ENCODE measurements around the gene FGD2. TPM values are rescaled to one million over a fixed set of nuclear protein-coding genes. Genes with fewer than 3 reads are reported as not detected.

The FGD2 gene
- under 0.01 TPM in 2 replicates for total RNA-seq

- no peak for TF ChIP-seq CTCF (IDR thresholded peaks at IDR 0.05; ENCODE audit: extremely low read depth, low read depth, low read length)
- Histone ChIP-seq H3K4me3 (ENCODE audit: insufficient read depth, low read length) (no peak within 1 kb of the TSS), H2AFZ (ENCODE audit: low read length) (peak within 1 kb of the TSS; percentile 68), H3K4me1 (ENCODE audit: insufficient read depth, low read length) (peaks cover 9% of the 10 kb centered on the region), H3K79me2 (ENCODE audit: insufficient read depth, low read length) (no peaks in the 10 kb centered on the region), H3K27ac (ENCODE audit: low read depth, low read length) (no peak within 1 kb of the TSS), H3K4me2 (ENCODE audit: insufficient read depth, low read length) (no peak within 1 kb of the TSS), H4K20me1 (ENCODE audit: insufficient read depth, low read length) (no peaks in the 10 kb centered on the region), H3K9me3 (ENCODE audit: low read depth, low read length) (no peaks in the 10 kb centered on the region), H3K36me3 (ENCODE audit: insufficient read depth, low read length) (no peaks in the 10 kb centered on the region), H3K27me3 (ENCODE audit: insufficient read depth, low read length) (peaks cover 10% of the 10 kb centered on the region)
- DNase-seq (ENCODE audit: insufficient read length, low spot score, missing footprints) = no peak
Measured at GRCh38 chr6:37005061-37005810, at the start of gene FGD2. Gene FGD2, plus strand, starts transcription at chr6:37005655. Its CDS starts 163 bp downstream, at chr6:37005818.

GRCh38 chr6:36955671-36956445 is 49.6 kb upstream of the FGD2 start:
- no peak overlapping the region for H3K4me3 ChIP-seq (ENCODE audit: insufficient read depth, low read length)

GRCh38 chr6:36956446-36956820 is 49.0 kb upstream of the FGD2 start:
- Histone ChIP-seq H3K4me1 (ENCODE audit: insufficient read depth, low read length) (peaks cover 10% of the 10 kb centered on the region), H3K79me2 (ENCODE audit: insufficient read depth, low read length) (no peaks in the 10 kb centered on the region), H2AFZ (ENCODE audit: low read length) (no peak overlapping the region), H3K9me3 (ENCODE audit: low read depth, low read length) (no peaks in the 10 kb centered on the region), H3K27me3 (ENCODE audit: insufficient read depth, low read length) (no peaks in the 10 kb centered on the region), H3K4me2 (ENCODE audit: insufficient read depth, low read length) (no peak overlapping the region), H3K4me3 (ENCODE audit: insufficient read depth, low read length) (no peak overlapping the region), H3K27ac (ENCODE audit: low read depth, low read length) (no peak overlapping the region), H3K36me3 (ENCODE audit: insufficient read depth, low read length) (no peaks in the 10 kb centered on the region), H4K20me1 (ENCODE audit: insufficient read depth, low read length) (no peaks in the 10 kb centered on the region)
- TF ChIP-seq CTCF (IDR thresholded peaks at IDR 0.05; ENCODE audit: extremely low read depth, low read depth, low read length) = no peak
- DNase-seq (ENCODE audit: insufficient read length, low spot score, missing footprints) = peak; percentile 65

More at GRCh38 chr6:36955671-36956445, 49.6 kb upstream of the FGD2 start:
- Histone ChIP-seq H3K27ac (ENCODE audit: low read depth, low read length) (no peak overlapping the region), H3K4me2 (ENCODE audit: insufficient read depth, low read length) (no peak overlapping the region), H3K9me3 (ENCODE audit: low read depth, low read length) (no peaks in the 10 kb centered on the region), H3K27me3 (ENCODE audit: insufficient read depth, low read length) (no peaks in the 10 kb centered on the region), H3K4me1 (ENCODE audit: insufficient read depth, low read length) (peaks cover 9% of the 10 kb centered on the region), H3K36me3 (ENCODE audit: insufficient read depth, low read length) (no peaks in the 10 kb centered on the region), H2AFZ (ENCODE audit: low read length) (no peak overlapping the region), H4K20me1 (ENCODE audit: insufficient read depth, low read length) (no peaks in the 10 kb centered on the region), H3K79me2 (ENCODE audit: insufficient read depth, low read length) (no peaks in the 10 kb centered on the region)
- DNase-seq (ENCODE audit: insufficient read length, low spot score, missing footprints) = peak; percentile 82
- TF ChIP-seq CTCF (IDR thresholded peaks at IDR 0.05; ENCODE audit: extremely low read depth, low read depth, low read length) = no peak

- Histone ChIP-seq H3K27ac (ENCODE audit: low read depth, low read length) (no peak overlapping the region), H3K36me3 (ENCODE audit: insufficient read depth, low read length) (no peaks in the 10 kb centered on the region), H4K20me1 (ENCODE audit: insufficient read depth, low read length) (no peaks in the 10 kb centered on the region), H3K4me1 (ENCODE audit: insufficient read depth, low read length) (peaks cover 10% of the 10 kb centered on the region), H3K4me2 (ENCODE audit: insufficient read depth, low read length) (no peak overlapping the region), H3K27me3 (ENCODE audit: insufficient read depth, low read length) (no peaks in the 10 kb centered on the region), H3K4me3 (ENCODE audit: insufficient read depth, low read length) (no peak overlapping the region), H2AFZ (ENCODE audit: low read length) (no peak overlapping the region), H3K9me3 (ENCODE audit: low read depth, low read length) (no peaks in the 10 kb centered on the region), H3K79me2 (ENCODE audit: insufficient read depth, low read length) (no peaks in the 10 kb centered on the region)
- peak; percentile 87 for DNase-seq (ENCODE audit: insufficient read length, low spot score, missing footprints)
- no peak for TF ChIP-seq CTCF (IDR thresholded peaks at IDR 0.05; ENCODE audit: extremely low read depth, low read depth, low read length)
Measured at GRCh38 chr6:36957773-36958271, 47.6 kb upstream of the FGD2 start.
